CD4-positive, alpha-beta T cell treated with Interferon alpha-2 for 1 hour (primary cell): Measurements from ENCODE around the gene PLVAP.

ENCODE experiments used
- DNase-seq, 2 donors: peaks; one replicate each; pipeline ENCODE4 v3.0.0-alpha.2; 2020 to 2022

Gene PLVAP

GRCh38 chr19:17333611-17334413 is 43.3 kb downstream of the PLVAP start:
- peak; percentile 66 to 76 for DNase-seq

DNA sequence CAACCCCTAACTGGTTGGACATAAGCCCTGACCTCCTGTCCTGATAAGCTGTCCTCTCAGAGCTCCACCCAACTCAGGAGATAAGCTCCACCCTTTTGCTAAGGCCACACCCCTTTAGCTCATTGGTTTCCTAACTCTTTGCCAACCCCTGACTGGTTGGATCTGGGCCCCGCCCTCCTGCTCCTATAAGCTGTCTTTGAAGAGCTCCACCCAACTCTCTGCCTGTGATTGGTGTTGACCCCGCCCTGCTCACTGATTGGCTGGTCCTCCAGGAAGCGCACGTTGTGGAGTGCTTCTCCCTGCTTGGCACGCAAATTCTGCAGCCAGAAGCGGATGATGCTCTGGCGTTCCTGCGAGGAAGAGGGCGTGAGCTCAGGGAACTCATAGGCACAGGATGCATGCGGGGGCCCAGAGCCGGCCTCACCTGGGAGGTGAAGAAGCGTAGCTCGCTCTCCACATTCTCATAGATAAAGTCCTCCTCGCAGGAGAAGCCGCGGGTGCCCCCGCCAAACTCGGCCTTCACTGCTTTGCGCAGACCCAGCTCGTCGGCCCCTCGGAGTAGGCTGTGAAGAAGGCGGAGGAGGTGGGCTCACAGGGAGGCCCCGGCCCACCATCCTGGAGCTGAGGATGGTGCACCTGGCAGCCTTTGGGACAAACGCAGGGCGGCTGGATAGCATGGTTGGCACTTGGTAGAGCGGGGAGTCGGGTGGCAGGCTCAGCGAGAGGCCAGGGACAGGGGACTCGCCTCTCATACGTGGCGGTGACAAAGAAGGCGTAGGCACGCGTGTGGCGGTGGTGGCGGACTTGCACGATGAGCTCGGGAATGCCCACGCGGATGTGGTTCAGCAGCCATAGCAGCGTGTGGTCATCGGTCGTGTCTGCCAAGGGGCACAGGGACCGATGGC is 44.2 kb downstream of the PLVAP start:
- DNase-seq: peak; percentile 54 to 59

- DNase-seq: no peak
These were observed 44.8 kb downstream of the PLVAP start for GRCh38 chr19:17332360-17332676.

DNA sequence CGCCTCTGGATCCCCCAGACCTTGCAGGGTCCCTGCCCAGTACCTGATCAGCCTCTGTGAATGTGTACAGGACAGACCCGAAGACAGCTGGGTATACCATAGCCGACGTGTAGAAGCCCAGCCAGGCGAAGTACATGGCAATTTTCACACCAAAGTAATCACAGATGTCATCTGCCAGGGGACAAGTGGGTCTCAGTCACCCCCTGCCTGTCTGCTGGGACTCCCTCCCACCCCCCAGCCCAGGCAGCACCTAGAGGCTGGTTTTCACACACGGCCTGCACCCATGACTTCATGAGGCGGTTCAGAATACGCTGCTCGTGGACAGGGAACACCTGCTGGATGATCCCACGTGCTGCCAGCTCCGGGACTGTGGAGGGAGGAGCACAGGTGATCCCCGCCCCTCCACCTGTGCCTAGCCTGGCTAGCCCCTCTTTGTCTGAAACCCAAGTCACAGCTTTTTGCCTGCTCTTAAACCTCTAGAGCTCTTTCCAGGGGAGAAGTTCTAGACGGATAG is 46.0 kb downstream of the PLVAP start:
- DNase-seq: no peak

DNA sequence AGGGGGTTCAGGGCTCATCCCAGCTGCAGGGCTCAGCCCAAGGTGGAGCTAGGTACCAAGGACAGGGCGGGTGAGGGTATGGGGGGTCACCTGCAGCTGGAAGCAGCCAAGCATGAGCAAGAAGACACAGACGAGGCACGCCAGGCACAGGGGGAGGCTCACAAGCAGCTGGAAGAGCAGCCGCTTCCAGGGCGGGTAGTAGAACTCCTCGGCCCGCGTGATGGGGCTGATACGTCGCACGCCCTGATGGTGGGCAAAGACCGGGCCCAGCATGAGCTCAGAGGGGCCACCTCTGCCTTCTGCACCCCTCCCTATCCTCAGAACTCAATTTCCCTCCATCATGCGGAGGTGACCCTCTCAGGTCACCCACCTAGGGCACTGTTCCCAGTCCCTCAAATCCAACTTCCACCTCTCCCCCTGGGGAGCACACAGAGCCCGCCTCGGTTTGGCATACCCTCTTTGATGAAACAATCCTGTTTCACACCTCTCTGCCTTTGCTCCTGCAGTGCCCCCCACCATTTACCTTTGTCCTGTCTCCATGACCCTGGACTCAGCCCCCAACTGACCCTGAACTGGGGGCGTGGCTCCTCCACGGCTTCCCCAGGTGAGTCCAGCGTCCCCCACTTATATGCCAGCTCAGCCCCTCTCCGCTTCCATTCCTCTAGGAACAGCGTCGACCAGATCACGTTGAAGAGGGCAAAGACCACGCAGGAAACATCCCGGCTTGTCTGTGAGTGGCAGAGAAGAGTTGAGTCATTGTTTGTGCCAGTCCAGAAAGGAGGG is 46.7 kb downstream of the PLVAP start:
- DNase-seq: no peak

- DNase-seq: no peak
These were observed 47.5 kb downstream of the PLVAP start for GRCh38 chr19:17329366-17330261.

DNA sequence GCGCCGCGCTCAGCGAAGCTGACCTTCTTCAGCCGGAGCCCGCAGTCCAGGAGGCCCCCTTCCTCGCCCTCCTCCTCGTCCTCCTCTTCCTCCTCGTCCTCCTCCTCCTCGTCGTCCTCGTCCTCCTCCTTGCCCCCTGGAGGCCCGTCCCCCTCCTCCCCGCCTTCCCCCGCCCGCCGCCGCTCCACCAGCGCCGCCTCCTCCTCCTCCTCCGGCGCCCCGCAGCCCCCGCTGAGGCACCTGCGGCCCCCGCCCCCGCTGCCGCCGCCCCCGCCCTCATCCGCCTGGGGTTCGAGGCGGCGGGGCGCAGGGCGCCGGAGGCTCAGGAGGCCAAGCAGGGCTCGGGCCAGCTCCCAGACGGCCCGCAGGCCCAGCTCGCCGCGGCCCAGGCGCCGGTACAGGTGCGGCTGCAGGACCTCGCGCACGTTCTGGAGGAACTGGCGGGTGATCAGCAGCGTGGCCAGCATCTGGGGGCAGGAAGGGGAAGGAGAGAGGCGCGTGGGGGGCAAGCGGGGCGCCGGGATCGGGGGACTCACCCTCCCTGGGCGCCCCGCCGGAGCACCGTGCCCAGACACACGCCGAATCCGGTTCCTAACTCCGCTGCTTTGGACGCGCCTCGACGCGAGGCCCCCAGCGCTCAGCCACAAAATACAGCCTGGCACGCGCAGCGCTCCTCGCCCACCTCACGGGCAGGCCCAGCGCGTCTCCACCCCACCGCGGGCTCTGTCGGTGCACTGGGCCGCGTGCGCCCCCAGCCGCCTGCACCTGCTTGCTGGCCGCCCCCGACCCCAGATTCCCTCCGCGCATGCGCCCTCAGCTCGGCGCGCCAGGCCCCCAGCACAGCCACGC is 48.4 kb downstream of the PLVAP start:
- peak in 1 of 2 donors; percentile 57 for DNase-seq

- peak; percentile 63 to 72 for DNase-seq
These were observed 49.3 kb downstream of the PLVAP start for GRCh38 chr19:17327654-17328516.

- no peak for DNase-seq
These were observed 50.0 kb downstream of the PLVAP start for GRCh38 chr19:17327068-17327653.

- DNase-seq: no peak
These were observed 50.6 kb downstream of the PLVAP start for GRCh38 chr19:17326595-17326966.

DNA sequence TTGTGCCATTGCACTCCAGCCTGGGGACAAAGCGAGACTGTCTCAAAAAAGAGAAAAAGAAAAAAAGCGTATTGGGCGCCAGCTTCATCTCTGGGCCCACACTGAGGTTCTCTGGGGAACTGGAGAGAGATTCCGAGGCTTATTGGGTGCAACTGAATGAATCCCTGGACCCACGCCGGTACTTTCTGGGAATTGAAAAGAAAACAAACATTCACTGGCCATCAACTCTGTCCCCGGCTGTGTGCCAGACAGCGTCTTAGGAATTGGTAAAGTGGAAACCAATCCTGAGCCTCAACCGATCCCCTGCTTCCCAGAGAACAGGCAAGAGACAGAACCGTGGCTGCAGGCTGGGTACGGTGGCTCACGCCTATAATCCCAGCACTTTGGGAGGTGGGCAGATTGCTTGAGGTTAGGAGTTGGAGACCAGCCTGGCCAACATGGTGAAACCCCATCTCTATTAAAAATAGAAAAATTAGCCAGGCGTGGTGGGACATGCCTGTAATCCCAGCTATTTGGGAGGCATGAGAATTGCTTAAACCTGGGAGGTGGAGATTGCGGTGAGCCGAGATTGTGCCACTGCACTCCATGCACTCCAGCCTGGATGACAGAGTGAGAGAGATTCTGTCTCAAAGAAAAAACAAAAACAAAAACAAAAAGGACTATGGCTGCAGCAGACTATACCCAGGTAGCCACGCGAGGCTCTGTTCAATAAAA is 51.1 kb downstream of the PLVAP start:
- DNase-seq: no peak

- DNase-seq: no peak
These were observed 52.0 kb downstream of the PLVAP start for GRCh38 chr19:17325133-17325532.

GRCh38 chr19:17324357-17325114 is 52.6 kb downstream of the PLVAP start:
- DNase-seq: no peak

DNA sequence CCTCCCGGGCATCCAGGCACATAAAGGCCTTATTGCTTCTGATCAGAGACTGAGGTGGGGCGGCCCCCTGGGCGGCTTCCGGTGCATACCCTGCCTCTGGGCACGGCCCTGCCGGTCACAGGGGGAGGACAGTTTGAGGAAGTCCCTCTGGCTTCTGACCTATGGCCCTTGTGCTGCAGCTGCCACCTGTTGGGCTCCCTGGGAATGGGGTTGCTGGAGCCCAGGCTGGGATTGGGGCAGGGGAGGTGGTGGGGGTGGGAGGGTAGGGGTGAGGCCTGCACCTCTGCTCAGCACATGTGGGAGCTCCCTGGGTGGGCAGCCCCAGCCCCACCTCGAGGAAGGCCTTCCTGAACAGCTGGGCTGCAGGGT is 53.2 kb downstream of the PLVAP start:
- DNase-seq: no peak

GRCh38 chr19:17323300-17323963 is 53.7 kb downstream of the PLVAP start:
- DNase-seq: no peak

DNA sequence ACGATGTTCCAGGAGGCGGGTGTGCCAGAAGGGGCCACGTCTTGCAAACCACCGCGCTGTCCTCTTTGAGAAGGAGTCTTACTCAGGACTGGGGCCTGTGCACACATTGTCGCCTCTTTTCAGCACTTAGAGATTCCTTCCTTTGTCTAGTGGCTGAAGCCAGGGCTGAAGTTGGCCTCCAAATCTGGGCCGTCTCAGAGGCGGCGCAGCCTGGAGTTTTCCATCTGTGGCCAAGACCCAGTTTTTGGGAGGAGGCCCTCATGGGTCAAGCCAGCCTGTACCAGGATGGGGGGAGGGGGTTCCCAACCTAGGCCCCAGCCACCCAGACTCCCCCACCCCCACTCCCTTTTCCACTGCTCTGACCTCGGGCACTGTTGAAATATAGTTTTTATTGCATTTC is 54.3 kb downstream of the PLVAP start:
- DNase-seq: no peak

GRCh38 chr19:17321655-17322489 is 55.3 kb downstream of the PLVAP start:
- no peak for DNase-seq
